HG03135 (cell line): ENCODE data around the gene CAPN8.

Experiments
- ATAC-seq: cut with Tn5 transposase; IDR thresholded peaks from one replicate; pipeline ENCODE4 v1.9.1; 2021; ENCODE audit warnings: mild to moderate bottlenecking, moderate library complexity; ENCODE audit not compliant: unreplicated experiment

CAPN8 gene

DNA sequence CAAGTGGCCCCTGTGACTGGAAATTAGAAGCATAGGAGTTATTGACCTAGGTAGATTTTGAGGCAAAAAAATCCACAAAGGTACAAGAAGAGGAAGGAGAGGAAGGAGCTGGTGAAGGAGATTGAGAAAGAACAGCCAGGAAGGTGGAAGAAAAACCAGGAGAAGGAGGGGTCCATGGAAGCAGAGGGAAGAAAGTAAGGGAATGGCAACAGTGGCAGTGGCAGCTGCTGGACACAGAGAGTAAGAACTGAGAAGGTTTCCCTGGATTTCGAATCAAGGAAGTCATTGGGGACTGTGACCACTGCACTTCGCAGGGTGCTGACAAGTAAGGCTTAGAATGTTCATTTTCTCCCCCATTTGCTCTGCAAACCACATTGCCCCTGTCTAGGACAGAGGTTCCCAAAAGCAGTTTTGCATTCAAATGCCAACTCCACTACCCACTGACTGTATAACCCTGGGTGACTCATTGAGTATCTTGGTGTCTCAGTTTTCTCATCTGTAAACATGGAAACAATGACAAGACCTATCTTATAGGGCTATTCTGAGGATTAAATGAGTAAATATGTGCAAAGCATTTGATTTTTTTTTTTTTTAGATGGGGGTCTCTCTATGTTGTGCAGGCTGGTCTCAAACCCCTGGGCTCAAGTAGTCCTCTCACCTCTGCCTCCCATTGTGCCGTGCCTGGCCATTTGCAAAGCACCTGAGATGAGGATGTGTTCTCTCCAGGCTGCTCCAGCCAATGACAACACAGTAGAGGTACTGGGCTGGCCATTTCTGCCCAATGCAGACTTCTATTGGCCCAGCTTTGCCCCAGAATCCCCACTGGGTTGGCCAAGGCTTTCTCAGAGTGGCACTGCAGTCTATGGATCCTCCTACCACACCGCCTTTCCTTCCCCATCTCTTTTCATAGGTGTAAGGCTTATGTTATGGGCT is 37.5 kb upstream of the CAPN8 start:
- ATAC-seq, result no peak

DNA sequence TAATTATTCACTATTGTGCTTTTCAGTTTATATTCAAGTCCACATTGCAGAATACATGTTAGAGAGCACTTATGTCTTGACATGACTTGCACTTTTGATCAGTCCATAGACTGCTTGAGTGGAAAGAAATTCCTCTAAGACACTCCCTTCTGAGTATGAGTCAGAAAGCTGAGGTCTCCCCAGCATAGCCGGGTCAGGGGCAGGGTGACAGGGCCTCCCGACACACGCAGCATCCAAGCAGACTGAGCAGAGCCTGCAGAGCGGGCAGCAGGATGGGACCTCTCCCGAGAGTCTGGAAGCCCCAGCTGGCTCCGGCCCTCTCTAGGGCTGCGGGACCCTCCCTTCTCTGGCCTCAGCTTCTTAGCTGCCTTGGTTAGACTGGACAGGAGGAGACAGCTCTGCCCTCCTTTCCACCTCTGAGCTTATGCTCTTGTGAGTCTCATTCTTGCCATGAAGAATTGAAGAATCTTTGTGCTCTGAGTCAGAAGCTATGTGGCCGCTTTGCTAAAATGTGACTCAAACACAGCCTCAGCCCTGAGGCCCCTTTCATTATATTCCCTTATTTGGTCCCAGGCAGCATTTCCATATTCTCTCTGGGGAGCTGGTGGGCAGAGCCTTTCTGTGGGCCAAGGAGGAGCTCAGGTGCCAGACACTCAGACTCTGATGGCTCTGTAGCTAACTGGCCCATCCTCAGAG is 35.6 kb upstream of the CAPN8 start:
- no peak for ATAC-seq

DNA sequence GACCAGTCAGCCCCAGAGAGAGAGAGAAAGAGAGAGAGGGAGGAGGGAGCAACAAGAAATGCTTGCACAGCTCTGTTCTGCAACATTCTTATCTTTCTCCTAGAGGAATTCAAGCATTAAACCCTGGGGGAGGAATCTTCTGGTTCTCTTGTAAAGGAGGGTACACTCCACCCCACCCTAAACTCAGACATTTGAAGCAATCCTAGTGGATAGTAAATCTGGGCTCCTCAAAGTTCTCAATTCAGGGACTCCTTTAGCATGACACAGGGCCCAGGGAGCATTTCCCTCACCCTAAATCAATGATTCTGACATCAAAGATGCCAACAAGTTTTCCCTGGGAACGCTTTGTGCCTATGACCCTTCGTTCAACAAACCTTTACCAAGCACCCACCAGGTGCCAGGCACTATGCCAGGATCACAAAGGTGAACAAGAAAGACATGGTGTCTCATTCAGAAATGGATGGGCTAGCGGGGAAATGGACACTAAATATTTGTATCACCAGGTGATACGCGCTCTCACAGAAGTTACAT is 35.0 kb upstream of the CAPN8 start:
- no peak for ATAC-seq

DNA sequence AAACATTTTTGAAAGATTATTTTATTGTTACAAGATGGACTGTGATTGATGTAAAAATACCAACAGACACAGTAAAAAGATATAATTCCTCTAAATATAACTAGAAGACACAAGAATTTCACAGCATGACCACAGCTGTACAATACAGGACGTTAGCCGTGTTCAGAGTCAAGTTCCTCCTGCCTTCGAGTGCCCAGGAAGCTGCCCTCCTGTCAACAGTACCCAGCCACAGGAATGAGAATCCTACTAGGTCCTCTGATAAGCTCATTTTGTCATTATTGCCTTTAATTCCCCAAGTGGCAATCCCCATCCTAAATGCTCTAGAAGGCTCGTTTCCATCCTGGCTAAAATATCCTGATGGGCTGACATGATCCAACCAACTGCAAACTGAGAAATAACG is 30.4 kb upstream of the CAPN8 start:
- no peak for ATAC-seq

DNA sequence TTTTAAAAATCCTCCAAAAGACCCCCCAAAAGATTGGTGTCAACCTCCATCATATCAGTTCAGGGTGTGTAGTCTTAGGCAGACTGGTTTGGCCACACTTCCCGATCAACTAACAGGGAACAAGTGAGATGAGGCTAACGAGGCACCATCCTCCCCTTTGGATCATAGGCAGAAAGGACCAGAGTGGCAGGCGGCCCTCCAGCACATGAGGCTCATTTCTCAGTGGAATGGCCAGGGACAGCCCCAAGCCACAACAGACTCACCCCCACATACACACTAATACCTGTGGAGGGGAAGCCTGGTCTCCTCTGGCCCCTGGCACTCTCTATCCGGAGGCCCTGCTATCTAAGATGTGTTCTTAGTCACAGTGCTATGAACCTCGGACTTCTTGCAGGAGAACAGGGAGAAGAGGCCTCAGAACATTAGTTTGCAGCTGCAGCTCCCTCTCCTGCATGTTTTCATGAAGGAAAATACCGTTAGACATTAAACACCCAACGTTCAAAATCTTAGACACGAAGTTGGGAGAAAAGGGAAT is 29.6 kb upstream of the CAPN8 start:
- ATAC-seq, result no peak

DNA sequence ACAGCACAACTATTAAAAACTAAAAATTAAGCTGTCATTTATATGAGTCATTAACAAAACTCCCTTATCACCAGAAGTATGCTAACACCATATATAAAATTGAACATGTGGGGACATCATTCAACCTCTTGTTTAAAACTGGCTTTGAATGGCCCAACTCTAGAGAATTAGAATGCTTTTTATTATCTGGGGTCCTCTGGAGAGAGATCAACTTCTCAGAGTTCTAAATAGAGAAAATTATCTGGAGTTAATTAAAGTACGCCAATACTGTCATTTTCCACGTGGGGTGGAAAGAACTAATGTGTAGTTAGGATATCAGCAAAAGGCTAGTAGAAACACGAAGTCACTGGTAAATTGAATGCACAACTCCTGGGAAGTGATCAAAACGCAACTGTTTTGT is 25.6 kb upstream of the CAPN8 start:
- ATAC-seq, result no peak

DNA sequence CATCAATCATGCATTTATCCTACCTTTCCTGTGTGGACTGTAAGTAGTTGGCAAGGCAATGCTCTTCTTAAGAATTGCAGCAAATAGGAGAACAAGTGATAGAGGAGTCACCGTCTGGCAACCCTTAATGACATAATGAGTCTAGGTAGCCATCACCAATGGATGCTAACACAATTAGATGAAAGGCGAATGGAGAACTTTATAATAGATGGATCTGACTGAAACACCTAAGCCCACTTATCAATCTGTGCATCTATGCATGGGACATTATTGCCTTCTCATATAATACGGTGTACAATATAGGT is 18.9 kb upstream of the CAPN8 start:
- ATAC-seq, result no peak

DNA sequence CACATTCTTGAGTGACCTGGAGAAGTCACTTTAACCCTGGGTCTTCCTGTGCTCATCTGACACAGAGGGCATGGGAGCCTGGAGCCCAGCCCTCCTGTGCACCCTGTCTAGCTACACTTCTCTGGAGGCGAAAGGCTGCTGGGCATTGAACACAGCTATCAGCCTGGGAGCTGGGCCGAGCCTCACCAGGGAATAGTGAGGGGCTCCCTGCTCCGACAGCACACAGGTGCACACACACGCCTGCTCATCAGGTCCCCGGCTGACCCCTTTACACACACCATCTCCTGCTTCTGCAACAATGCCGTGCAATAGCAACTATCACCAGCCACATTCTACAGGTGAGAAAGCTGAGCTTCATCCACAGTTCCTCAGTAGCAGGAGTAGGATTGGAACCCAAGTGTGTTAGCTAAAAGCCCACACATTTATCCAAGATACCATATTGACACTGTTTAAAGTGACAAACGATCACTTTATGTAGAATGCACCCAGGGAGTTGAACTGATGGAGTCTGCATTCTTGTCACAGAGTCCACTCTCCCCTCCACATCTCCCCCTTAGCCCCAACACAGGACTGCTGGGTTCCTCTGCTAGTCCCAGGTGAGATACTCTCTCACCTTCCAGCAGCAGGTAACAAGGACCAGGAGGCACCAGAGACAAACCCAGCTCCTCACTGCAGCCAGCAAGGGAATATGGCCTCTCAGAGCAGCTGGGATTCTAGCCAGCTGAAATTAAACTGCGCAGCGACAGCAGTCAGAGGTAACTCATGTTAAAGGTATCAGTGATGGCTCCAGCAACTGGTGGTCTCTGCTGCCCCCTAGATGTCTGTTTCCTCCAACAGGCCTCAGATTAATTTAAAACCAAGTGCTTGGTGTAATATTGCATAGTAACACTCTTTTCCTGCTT is 18.3 kb upstream of the CAPN8 start:
- no peak for ATAC-seq

DNA sequence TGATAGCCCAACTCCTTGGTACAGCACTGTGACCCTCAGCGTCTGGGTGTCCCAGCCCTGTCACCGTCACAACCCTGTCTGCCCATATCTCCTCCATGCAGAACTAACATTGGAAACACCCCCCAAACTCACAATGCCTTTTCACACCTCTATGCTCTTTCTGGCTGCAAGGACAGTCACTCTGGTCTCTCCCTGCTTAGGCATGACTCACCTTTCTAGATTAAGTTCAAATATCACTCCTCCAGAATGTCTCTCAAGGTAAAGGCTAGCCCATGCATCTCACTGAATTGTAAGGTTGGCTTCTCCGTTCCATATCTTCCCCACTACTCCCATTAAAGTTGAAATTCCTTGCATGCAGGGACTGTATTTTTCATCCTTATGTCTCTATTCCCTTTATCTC is 17.0 kb upstream of the CAPN8 start:
- ATAC-seq, result no peak

DNA sequence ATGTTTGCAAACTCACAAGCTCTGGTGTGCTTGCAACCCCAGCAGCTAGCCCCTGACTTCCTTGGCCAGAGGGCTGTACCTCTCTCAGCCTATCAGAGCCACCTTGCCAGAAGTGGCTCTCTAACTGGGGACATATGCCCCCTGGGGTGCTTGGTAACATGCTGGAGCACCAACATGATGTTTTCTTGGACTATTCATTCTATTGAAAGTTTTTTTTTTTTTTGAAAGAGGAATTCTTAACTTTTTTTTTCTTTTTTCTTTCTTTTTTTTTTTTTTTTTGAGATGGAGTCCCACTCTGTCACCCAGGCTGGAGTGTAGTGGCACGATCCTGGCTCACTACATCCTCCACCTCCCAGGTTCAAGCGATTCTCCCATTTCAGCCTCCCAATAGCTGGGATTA is 14.7 kb upstream of the CAPN8 start:
- ATAC-seq, result no peak

DNA sequence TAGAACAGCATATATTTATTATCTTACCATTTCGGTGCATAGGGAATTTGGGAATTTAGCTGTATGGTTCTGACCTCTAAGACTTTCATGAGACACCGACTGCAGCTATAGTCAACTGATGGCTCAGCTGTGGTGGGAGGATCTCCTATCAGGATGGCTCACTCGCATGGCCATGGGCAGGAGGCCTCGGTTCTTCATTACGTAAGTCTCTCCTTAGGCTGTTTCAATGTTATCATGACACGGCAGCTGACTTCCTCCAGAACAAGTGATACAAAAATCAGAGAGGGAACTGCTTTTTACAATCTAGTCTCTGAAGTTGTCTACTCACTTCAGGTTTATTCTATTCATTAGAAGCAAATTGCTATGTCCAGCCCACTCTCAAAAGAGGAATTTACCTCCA is 13.3 kb upstream of the CAPN8 start:
- no peak for ATAC-seq

DNA sequence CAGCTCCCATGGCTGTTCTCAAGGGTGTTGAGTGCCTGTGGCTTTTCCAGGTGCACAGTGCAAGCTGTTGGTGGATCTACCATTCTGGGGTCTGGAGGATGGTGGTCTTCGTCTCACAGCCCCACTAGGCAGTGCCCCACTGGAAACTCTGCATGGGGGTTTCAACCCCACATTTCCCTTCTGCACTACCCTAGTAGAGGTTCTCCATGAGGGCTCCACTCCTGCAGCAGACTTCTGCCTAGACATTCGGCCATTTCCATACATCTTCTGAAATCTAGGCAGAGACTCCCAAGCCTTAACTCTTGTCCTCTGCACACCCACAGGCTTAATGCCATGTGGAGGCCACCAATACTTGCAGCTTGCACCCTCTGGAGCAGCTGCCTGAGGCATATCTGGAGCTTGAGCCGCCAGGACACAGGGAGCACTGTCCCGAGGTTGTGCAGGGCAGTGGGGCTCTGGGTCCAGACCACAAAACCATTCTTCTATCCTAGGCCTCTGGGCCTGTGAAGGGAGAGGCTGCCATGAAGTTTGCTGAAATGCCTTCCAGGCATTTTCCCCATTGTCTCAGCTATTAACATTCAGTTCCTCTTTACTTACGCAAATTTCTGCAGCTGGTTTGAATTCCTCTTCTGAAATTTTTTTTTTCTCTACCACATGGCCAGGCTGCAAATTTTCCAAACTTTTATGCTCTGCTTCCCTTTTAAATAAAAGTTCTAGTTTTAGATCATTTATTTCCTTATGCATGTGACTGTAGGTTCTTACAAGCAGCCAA is 8.8 kb upstream of the CAPN8 start:
- no peak for ATAC-seq

DNA sequence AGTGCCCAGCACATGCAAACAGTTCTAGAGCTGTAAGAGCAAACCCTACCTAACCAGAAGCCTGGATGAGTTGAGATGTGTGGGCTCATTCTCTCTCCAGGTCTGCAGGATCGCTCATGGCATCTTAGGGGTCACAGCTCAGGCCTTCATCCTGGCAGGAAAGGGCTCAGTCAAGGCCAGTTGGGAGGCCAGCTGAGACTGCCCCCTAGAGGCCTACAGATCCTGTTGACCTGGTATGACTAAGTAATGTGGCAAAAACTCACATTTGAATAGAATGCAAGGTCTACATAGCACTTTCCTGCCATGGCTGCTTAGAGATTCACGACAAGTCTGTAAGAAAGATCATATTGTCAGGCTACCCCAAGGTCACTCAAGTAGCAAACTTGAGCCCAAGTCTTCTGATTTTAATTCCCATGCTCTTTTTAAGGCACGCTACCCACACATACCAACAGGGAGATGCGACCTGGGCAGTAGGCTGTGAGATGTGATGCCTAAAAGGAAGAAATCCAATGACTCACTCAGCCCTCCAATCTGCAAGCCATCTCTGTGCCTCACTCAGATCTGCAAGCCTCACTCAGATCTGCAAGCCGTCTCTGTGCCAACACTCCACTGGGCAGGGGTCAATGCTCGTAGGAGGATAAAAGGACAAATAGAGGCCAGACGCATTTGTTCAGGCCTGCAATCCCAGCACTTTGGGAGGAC is 5.1 kb upstream of the CAPN8 start:
- no peak for ATAC-seq

DNA sequence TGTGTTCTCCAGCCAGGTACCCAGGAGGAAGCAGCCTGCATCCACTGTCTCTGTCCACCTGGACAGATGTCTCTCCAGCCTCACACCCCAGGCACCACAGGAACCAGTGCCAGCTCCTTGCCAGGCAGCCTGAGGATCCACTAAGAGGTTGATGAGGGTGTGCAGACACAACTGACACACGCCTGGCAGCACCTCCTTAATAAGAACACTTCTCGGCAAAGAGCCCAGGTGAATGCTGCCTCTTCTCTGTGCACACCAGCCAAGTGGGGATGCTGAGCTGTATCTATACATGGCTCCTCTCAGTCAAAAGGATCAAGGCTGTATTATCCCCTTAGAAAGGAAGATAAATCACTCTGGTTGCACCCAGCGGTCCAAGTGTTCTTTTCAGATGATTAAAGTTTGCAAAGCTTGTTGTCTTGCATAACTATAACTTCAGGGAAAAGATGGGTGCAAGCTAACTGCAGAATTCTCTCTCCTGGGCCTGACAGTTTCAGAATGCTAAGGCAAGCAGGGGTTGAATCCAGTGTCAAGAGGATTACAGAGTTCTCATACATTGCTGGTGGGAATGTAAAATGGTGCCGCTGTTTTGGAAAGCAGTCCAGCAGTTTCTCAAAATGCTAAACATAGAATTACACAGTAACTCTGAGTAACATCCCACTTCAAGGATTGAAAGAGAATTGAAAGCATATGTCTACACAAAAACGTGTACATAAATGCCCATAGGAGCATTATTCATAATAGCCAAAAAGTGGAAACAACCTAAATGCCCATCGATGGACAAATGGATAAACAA is 3.7 kb upstream of the CAPN8 start:
- ATAC-seq, result no peak

DNA sequence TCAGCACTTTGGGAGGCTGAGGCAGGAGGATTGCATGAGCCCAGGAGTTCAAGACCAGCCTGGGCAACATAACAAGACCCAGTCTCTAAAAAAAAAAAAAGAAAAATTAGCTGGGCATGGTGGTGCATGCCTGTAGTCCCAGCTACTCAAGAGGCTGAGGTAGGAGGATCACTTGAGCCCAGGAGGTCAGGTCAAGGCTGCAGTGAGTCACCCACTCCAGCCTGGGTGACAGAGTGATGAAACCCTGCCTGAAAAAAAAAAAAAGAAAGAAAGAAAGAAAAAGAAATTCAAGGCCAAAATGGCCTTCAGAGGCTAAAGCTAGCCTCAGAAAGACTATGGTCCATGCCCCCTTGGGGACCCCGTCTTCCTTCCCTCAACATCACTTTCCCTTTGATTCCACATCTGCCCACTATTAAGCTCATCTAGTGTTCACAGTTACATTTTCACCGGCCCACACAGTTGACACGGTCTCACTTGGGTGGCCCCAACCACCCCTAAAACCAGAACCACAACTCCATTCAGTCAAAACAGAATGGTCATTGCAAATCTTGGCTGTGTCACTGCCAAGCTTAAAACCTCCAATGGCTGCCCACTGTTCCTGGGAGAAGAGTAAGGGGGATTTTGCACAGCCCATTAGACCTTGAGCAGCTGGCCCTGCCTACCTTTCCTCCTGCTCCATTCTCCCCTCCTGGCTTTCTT is 2.1 kb upstream of the CAPN8 start:
- no peak for ATAC-seq

DNA sequence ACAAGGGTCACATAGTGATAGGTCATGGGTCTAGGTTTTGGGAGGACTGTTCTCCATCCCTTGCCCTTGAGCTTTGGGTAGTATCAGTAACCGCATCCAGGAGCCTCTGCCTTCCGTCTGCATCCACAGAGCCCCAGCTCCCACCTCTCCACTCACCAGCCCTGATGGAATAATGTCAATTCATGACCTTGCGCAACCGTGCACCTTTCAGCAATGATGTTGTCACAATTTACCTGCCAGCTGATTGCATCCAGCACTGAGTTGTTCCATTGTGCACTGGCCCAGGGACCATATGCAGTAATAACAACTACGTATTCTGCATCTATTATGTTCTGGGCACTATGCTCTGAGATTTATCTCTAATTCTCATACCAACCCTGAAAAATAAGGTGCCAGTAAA is 1.4 kb downstream of the CAPN8 start:
- no peak for ATAC-seq

DNA sequence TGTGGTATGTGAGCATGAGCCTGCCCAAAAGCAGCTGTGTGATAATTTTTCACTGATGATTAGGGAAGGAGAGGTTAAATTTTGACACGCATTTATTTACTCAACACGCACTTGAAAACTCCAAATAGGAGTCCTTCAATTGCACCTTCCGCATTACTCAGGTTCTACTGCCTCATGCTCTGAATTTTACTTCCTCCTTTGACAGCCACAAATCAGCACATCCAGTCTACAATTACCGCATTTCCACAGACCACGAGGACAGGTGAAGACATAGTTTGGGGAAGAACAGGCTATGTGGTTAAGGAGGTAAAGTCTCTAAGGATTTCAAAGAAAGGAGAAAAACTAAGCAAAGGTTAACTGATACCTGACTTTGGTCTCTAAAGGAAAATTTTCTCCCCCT is 2.6 kb downstream of the CAPN8 start:
- no peak for ATAC-seq

DNA sequence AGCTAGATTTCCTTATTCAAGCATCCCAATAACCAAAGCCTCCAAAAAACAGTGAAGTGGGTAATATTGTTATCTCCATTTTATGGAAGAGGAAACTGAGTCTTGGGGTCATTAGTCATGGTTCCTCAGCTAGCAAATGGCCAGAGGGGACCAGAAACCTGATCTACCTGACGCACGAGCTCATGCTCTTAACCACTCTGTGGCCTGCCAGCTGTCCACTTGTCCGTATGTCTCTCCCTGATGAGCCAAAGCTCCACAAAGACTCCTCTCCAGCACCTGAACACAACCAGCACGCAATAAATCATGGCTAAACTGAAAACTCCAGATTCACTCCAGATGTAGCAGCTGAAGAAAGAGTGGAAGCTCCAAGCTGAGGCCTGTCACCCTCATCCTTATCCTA is 5.8 kb downstream of the CAPN8 start:
- no peak for ATAC-seq
